Medulla oblongata (tissue), 1 donor: ENCODE results near the gene COQ5.

Source experiments
- DNase-seq: peaks from one replicate; pipeline ENCODE4 v3.0.0-alpha.2; 2015; ENCODE audit errors: extremely low spot score

COQ5 gene

DNA sequence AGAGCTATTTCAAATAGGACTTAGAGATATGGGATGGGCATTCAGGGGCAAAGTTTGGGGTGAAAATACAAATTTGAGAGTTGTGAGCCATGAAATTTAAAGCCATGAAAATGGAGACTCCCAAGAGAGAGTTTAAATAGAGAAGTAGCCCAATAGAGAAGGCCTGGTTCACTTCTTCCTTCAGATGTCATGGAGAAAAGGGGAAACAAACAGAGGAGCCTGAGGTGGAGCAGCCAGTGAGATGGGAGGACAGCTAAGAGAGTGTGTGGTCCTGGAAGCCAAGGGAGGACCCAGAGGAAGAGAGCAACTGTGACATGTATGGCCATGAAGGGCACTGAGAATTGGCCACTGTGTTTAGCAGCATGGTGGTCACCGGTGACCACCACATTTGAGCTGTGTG, 45.3 kb downstream of the COQ5 start:
- no peak for DNase-seq

DNA sequence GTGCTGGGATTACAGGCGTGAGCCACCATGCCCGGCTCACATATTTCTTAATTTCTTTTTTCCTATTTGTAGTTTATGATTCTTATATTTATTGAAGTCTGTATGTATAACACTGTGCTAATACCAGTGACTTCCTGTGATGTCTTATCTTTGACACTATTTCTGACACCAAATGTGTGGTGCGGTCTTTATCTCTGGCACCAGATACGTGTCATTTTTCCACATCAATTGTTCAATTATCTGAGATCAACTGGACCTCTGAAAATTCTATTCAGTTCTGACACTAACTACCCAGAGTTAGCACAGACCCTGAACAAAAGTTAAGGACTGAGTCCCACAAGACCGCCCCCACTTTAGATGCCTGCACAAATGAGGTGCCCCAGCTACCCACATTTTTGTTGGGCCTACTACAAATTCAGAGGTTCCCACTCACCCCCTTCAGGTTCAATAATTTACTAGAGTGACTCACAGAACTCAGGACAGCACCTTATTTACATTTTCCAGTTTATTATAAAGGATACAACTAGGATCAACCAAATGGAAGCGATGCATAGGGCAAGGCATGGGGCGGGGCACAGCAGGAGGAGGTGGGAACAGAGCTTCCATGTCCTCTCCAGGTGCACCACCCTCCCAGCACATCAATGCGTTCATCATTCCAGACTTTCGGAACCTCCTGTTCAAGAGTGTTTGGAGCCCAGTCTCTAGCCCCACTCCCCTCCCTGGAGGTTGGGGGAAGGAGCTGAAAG, 47.8 kb downstream of the COQ5 start:
- DNase-seq: no peak

GRCh38 chr12:120480211-120480610, 48.7 kb downstream of the COQ5 start:
- DNase-seq: no peak

- no peak for DNase-seq
These were observed 49.5 kb downstream of the COQ5 start for GRCh38 chr12:120479458-120479857.

GRCh38 chr12:120475643-120476042, 53.3 kb downstream of the COQ5 start:
- DNase-seq: no peak

- peak; percentile 39 for DNase-seq
These were observed 54.4 kb downstream of the COQ5 start for GRCh38 chr12:120474616-120474960.

DNA sequence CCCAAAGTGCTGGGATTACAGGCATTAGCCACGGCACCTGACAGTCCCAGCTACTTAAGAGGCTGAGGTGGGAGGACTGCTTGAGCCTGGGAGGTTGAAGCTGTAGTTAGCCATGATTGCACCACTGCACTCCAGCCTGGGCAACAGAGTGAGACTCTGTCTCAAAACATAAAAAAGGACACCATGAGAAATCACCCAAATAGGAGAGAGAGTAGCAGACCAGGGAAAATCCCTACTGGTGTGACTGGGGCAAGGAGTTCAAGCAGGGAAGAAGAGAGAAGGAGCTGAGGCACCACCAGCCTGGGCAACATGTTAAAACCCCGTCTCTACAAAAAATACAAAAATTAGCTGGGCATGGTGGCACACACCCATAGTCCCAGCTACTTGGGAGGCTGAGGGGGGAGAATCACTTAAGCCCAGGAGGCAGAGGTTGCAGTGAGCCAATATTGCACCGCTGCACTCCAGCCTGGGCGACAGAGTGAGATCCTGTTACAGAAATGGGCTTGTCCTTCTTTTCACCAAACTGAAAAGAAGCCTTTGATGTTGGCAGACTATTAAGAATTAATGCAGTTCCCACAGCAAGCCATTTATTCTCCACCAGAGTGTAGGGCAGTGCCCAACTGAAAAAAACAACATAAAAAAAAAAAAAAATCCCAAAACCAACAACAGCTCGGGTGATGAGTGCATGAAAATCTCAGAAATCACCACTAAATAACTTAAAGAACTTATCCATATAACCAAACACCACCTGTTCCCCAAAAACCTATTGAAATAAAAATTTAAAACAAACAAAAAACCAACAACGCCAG, 54.9 kb downstream of the COQ5 start:
- DNase-seq: no peak

DNA sequence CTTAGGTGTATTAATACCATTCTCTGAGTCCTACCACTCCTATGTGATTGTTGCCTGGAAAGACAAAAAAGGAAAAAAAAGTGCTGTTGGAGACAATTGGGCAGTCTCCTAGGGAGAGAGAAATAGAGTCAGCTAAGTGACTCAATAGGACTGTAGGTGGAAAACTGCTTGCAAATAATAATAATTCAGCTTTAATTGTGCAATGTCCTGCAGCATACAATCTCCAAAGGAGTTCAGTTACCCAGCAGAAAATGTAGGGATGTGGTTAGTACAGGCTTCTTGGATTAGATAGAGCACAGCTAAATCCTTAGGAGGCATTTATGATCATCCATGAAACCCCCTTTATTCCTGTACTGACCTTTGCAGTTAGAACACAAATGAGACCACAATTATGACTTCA, 56.4 kb downstream of the COQ5 start:
- no peak for DNase-seq

GRCh38 chr12:120470150-120470784, 58.7 kb downstream of the COQ5 start:
- no peak for DNase-seq

DNA sequence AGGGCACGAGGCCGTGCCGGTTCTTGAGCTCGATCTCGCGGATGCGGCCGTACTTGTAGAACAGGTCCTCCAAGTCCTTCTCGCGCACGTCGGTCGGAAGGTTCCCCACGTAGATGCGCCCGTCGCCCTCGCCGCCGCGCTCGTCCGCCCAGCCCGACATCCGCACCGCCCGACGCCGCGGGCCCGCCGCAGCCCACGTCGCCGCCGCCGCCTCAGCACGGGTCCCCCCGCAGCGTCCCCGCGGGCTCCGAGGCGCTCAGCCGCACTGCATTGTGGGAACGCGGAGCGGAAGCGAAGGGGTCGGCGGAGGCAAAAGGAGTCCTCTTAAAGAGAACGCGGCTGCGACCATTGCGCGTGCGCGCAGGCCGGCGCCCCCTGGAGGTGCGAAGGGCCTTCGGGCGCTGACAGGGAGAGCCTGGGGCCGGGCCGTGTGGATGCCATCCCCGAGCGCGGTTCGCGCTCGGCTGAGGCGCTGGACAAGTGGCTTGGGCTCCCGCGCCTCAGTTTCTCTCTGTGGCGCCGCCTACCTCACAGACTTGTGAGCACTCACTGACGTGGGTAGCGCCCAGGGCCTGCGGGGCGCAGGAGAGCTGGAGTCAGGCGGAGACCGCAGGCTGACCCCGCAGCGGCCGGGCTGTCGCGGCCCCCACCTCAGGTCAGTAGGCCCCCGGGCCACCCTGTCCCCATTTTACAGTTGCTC, 59.4 kb downstream of the COQ5 start, which contains the start of gene SRSF9:
Gene SRSF9, minus strand, starts transcription at position 299 of the 700 bp plus-strand sequence. Its CDS starts 139 bp downstream, at position 160.
- DNase-seq: peak; percentile 97

DNA sequence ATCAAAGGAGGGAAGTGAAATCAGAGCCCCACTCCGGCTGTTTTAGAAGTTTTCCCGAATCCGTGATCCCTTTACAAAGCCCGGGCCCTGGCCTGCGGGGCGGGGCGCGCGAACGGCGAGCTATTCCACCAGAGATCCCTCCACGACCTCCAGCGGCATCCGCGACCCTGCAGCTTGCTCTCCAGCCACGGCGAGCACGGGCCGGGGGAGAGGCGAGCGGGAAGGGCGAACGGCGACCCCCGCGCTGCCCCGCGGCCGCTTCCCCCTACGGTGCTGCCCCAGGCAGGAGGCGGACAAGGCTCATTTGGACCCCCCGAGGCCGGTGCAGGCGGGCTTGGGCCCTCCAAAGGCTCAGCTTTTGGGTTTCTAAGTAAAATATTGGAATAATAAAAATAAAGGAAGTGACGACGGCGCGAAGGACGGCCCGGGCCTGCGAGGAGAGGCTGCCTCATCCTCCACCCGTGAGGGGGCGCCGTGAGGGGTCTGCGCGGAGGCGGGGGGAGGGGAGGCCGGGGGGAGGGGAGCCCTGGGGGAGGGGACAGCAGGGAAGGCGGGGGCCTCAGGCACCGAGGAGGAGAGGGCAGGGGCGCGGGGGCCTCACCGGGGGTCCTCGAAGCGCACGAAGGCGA, 60.0 kb downstream of the COQ5 start:
- DNase-seq: no peak

- peak; percentile 42 for DNase-seq
These were observed 60.6 kb downstream of the COQ5 start for GRCh38 chr12:120468325-120468820.

- DNase-seq: no peak
These were observed 61.5 kb downstream of the COQ5 start for GRCh38 chr12:120467439-120467838.

DNA sequence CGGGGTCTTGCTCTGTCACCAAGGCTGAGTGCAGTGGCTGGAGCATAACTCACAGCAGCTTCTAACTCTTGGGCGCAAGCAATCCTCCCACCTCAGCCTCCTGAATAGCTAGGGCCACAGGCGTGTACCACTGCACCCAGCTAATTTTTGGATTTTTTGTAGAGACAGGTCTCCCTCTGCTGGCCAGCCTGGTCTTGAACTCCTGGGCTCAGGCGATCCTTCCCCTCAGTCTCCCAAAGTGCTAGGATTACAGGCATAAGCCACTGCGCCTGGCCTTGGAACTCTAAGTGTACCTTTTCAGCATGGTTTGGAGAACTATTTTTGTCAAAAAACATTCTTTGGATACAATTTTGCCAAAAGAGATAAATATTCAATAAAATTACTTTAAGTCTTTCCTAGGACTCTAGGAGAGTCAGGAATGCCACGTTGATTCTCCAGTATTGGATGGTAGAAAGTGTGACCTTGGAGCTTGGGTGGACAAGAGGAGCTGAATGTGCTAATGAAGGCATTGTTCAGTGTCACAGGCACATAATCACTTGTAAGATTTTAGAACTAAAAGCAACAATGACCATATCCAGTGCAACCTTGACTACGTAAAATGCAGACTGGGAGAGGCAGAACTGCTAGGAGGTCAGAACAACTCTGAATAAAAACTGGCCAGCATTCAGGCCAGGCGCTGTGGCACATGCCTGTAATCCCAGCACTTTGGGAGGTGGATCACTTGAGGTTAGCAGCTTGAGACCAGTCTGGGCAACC, 62.2 kb downstream of the COQ5 start:
- DNase-seq: no peak

- no peak for DNase-seq
These were observed 63.2 kb downstream of the COQ5 start for GRCh38 chr12:120465756-120466155.

DNA sequence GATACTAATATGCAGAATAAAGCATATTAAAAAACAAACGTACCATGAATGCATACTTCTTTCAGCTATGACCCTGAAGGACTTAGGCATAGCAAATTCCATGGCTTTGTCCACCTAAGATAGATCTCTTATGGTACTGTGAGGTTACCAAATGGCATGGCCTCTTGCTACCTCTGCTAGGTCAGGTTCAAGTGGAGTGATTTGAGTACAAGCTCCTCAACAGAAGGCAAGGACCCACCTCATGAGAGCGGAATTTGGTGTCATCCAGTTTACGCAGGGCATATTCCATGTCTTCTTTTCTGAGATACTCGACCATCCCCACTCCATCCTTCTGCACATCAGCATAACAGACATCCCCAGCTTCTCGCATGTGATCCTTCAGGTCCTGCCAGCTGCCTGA, 65.2 kb downstream of the COQ5 start:
- DNase-seq: no peak

DNA sequence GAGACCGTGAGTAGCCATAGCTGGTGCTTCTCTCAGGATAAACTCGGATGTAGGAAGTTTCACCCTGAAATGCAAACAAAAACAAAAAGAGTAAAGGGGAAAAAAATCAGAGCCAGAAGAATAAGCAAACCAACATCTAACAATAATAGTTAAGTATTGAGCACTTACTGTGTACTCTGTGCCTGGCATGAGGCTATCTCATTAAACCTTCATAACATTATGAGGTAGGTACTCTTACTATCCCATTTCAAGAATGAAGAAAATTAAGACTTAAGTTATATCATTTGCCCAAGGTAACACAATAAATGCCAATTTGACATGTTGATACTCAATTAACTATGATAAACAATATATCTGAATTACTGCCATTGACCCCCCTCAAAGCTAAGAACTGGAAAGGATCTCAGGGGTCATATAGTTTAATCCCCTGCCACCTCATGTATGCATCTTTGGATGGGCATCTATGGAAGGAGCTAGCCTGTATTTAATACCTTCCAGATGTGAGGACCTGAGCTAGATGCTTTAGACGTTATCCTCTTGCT, 66.8 kb downstream of the COQ5 start:
- no peak for DNase-seq

GRCh38 chr12:120460157-120460556, 68.8 kb downstream of the COQ5 start:
- no peak for DNase-seq

DNA sequence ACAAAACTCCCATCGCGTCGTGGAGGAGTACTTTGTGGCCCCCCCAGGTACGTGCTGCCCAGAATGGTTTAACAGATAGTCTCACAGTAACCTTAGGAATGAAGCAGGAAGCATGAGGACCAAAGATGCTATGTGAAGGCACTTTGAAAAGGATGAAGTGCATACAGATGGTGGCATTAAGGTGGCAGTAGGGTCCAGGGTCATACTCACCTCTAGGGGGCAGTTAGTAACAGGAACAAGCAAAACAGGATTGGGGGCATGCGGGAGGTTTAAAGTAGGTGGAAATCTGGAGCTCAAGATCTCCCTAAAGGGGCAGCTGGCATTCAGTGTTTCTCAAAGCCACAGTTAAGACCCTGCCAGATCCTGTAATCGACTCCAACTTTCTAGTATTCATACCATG, 71.8 kb downstream of the COQ5 start:
- no peak for DNase-seq

- no peak for DNase-seq
These were observed 73.7 kb downstream of the COQ5 start for GRCh38 chr12:120455302-120455701.
